Loucy (cell line): ENCODE measurements around the gene MCF2L2.

Experiments used
- CTCF ChIP-seq: fragments of 200-600 bp; sonication (generic); conservative IDR thresholded peaks from 2 replicates; pipeline ENCODE4 v1.5.1; 2014; ENCODE audit warnings: mild to moderate bottlenecking, antibody characterized with exemption, low read length
- EZH2phosphoT487 ChIP-seq: fragments of 200-600 bp; IDR thresholded peaks from 2 replicates; pipeline ENCODE4 v1.6.1; 2018; ENCODE audit warnings: antibody characterized with exemption, mild to moderate bottlenecking, moderate library complexity, borderline replicate concordance

DNA sequence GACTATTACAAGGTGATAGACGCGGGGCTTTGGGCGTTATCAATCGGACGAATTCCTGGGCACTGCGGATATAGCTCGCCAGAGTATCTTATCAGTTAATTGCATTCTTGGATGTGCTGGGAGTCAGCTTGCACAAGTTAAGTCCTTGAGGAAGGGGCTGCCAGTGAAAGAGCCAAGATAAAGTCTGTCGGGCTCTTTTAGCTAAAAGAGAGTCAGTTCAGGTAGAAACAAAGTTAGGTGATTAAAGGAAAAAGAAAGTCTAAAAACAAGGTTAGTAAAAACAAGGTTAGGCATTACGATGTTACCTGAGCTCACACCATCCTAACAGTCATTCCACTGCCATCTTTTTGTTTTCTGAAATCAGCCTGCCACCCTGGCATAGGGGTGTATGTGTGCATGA is 6.1 kb upstream of the MCF2L2 start:
- TF ChIP-seq CTCF: no peak
- no peak for TF ChIP-seq EZH2phosphoT487
